Lower leg skin (tissue), 3 donors: ENCODE results near the gene GALNT14.

ENCODE experiments used
- POLR2A ChIP-seq, 2 donors: fragments of 450-650 bp; IDR thresholded peaks; one replicate each; pipeline ENCODE4 v1.6.1; 2016 to 2017; ENCODE audit warnings: antibody characterized with exemption in 2 of 2, mild to moderate bottlenecking in 1 of 2, moderate library complexity in 1 of 2
- TF ChIP-seq, protein P1 (sequence below), 3 donors: fragments of 450-650 bp; IDR thresholded peaks; one replicate each; pipeline ENCODE4 v1.5.1; 2016; ENCODE audit warnings: antibody characterized with exemption in 3 of 3, mild to moderate bottlenecking in 3 of 3, moderate library complexity in 2 of 3

DNA sequence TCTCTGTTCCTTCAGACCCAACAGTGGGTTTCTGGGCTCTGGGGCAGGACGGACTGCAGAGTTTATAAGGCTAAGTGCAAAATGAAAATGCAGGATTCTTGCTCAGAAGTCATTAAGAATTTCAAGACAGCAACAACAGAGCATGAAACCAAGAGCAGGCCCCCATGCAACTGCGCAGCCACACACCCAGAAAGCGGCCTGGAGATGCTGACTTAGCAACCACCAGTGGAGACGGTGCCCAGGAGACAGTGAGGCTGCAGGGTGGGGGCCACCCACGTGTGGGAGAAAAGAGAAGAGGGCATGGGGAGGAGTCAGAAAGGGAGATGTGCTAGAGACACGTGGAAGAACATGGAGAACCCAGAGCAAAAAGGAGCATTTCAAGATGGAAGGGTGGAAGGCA is 66.5 kb downstream of the GALNT14 start:
- TF ChIP-seq, protein P1, sequence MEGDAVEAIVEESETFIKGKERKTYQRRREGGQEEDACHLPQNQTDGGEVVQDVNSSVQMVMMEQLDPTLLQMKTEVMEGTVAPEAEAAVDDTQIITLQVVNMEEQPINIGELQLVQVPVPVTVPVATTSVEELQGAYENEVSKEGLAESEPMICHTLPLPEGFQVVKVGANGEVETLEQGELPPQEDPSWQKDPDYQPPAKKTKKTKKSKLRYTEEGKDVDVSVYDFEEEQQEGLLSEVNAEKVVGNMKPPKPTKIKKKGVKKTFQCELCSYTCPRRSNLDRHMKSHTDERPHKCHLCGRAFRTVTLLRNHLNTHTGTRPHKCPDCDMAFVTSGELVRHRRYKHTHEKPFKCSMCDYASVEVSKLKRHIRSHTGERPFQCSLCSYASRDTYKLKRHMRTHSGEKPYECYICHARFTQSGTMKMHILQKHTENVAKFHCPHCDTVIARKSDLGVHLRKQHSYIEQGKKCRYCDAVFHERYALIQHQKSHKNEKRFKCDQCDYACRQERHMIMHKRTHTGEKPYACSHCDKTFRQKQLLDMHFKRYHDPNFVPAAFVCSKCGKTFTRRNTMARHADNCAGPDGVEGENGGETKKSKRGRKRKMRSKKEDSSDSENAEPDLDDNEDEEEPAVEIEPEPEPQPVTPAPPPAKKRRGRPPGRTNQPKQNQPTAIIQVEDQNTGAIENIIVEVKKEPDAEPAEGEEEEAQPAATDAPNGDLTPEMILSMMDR (IDR thresholded peaks at IDR 0.05): no peak
- TF ChIP-seq POLR2A (IDR thresholded peaks at IDR 0.05): no peak
